NB4 (cell line): Measurements from ENCODE around the gene CNKSR1.
A peak's percentile ranks its signal among the peaks of the same experiment; 100 is the strongest.

Experiments
- DNase-seq: peaks from one replicate; pipeline ENCODE4 v3.0.0; 2010; ENCODE audit warnings: low read depth
- H3K4me3 ChIP-seq: one replicate; pipeline ENCODE4 v1.5.1; 2011; ENCODE audit warnings: mild to moderate bottlenecking, low read depth, low read length, moderate library complexity
- MYC ChIP-seq: IDR thresholded peaks from 2 replicates; pipeline ENCODE4 v1.6.1; 2011; ENCODE audit warnings: low read depth, low read length
- POLR2A ChIP-seq: IDR thresholded peaks from 2 replicates; pipeline ENCODE4 v1.6.1; 2011; ENCODE audit warnings: mild to moderate bottlenecking; ENCODE audit not compliant: insufficient read length; ENCODE audit errors: extremely low read depth
- TF ChIP-seq, protein P1 (sequence below): IDR thresholded peaks from one replicate; pipeline ENCODE4 v1.5.1; 2012; ENCODE audit warnings: low read depth, low read length
- TF ChIP-seq, protein P2 (sequence below): IDR thresholded peaks from 2 replicates; pipeline ENCODE4 v1.6.1; 2011; ENCODE audit warnings: low read depth, low read length

The CNKSR1 gene

GRCh38 chr1:26191739-26192138, 14.4 kb downstream of the CNKSR1 start:
- TF ChIP-seq, protein P1, sequence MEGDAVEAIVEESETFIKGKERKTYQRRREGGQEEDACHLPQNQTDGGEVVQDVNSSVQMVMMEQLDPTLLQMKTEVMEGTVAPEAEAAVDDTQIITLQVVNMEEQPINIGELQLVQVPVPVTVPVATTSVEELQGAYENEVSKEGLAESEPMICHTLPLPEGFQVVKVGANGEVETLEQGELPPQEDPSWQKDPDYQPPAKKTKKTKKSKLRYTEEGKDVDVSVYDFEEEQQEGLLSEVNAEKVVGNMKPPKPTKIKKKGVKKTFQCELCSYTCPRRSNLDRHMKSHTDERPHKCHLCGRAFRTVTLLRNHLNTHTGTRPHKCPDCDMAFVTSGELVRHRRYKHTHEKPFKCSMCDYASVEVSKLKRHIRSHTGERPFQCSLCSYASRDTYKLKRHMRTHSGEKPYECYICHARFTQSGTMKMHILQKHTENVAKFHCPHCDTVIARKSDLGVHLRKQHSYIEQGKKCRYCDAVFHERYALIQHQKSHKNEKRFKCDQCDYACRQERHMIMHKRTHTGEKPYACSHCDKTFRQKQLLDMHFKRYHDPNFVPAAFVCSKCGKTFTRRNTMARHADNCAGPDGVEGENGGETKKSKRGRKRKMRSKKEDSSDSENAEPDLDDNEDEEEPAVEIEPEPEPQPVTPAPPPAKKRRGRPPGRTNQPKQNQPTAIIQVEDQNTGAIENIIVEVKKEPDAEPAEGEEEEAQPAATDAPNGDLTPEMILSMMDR, result no peak
- TF ChIP-seq POLR2A, result no peak
- DNase-seq, result no peak
- no peak overlapping the region for H3K4me3 ChIP-seq

GRCh38 chr1:26195805-26196204, 18.5 kb downstream of the CNKSR1 start:
- TF ChIP-seq POLR2A, result no peak
- TF ChIP-seq, protein P2, sequence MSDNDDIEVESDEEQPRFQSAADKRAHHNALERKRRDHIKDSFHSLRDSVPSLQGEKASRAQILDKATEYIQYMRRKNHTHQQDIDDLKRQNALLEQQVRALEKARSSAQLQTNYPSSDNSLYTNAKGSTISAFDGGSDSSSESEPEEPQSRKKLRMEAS, result no peak
- TF ChIP-seq, protein P1, result no peak
- TF ChIP-seq MYC, result no peak
- no peak for DNase-seq

GRCh38 chr1:26197301-26197700, 20.0 kb downstream of the CNKSR1 start:
- H3K4me3 ChIP-seq, result no peak overlapping the region
- no peak for DNase-seq
- TF ChIP-seq, protein P1, result no peak
- TF ChIP-seq MYC (no peak), POLR2A (no peak)
- TF ChIP-seq, protein P2, result no peak

More at GRCh38 chr1:26195805-26196204, 18.5 kb downstream of the CNKSR1 start:
- no peak overlapping the region for H3K4me3 ChIP-seq

GRCh38 chr1:26197813-26198212, 20.5 kb downstream of the CNKSR1 start:
- no peak overlapping the region for H3K4me3 ChIP-seq
- no peak for TF ChIP-seq MYC
- TF ChIP-seq, protein P2, result no peak
- TF ChIP-seq, protein P1, result no peak
- no peak for TF ChIP-seq POLR2A
- DNase-seq, result no peak

- no peak for DNase-seq
- TF ChIP-seq POLR2A, result no peak
- TF ChIP-seq MYC, result no peak
- TF ChIP-seq, protein P1, result no peak
- TF ChIP-seq, protein P2, result no peak
- no peak overlapping the region for H3K4me3 ChIP-seq
Observed at GRCh38 chr1:26200413-26200812, 23.1 kb downstream of the CNKSR1 start.

- peak; percentile 26 for DNase-seq
- TF ChIP-seq POLR2A (no peak), MYC (no peak)
- TF ChIP-seq, protein P2, result no peak
- TF ChIP-seq, protein P1, result peak; percentile 18
Observed at GRCh38 chr1:26203642-26204318, 26.5 kb downstream of the CNKSR1 start.

More at GRCh38 chr1:26203642-26204318, 26.5 kb downstream of the CNKSR1 start:
- H3K4me3 ChIP-seq, result no peak overlapping the region
